ENCODE results near the gene DNAJB2.

DNAJB2 gene

DNA sequence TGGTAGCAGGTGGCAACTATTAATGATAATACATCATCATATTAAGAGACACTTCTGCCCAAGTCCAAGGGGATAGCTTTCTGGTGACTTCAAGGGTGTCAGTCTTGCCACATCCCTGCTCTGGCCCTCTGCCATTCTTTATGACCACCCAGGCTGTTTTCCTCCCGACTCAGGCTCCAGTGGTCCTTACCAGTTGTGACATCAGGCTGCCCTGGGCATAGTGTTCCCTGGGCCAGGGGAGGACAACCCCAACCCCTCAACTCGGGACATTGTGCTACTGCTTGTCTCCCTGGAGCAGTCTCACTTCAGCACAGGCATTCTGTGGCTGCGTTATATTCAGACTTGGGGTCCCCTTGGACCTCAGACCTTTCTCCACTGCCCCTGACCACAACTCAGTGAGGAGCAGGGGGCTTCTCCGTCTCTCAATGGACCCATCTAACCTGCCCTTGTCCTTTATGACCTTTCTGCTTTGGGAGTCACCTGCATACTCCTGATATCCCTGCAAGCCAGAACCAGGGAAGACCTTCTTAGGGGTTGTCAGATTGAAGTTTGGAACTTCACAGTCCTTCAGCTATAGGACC lies 12.8 kb downstream of the DNAJB2 start:
- no peak for TF ChIP-seq ZFX (IDR thresholded peaks at IDR 0.05)
- TF ChIP-seq, protein P1, sequence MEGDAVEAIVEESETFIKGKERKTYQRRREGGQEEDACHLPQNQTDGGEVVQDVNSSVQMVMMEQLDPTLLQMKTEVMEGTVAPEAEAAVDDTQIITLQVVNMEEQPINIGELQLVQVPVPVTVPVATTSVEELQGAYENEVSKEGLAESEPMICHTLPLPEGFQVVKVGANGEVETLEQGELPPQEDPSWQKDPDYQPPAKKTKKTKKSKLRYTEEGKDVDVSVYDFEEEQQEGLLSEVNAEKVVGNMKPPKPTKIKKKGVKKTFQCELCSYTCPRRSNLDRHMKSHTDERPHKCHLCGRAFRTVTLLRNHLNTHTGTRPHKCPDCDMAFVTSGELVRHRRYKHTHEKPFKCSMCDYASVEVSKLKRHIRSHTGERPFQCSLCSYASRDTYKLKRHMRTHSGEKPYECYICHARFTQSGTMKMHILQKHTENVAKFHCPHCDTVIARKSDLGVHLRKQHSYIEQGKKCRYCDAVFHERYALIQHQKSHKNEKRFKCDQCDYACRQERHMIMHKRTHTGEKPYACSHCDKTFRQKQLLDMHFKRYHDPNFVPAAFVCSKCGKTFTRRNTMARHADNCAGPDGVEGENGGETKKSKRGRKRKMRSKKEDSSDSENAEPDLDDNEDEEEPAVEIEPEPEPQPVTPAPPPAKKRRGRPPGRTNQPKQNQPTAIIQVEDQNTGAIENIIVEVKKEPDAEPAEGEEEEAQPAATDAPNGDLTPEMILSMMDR (conservative IDR thresholded peaks at IDR 0.05) = no peak

DNA sequence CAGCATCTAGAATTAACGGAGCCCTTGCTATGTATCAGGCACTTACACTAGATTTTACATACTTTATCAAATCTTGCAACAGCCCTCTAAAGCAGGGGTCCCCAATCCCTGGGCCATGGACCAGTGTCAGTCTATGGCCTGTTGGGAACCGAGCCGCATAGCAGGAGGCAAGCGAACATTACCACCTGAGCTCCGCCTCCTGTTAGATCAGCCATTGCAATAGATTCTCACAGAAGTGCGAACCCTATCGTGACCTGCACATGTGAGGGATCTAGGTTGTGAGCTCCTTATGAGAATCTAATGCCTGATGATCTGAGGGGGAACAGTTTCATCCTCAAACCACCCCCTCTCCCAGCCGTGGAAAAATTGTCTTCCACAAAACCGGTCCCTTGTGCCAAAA lies 13.4 kb downstream of the DNAJB2 start:
- TF ChIP-seq ZFX (IDR thresholded peaks at IDR 0.05) = no peak
- TF ChIP-seq, protein P1 (conservative IDR thresholded peaks at IDR 0.05) = no peak
- H3K27ac ChIP-seq = no peak overlapping the region

More for the DNA sequence above, 12.8 kb downstream of the DNAJB2 start:
- no peak overlapping the region for H3K27ac ChIP-seq

DNA sequence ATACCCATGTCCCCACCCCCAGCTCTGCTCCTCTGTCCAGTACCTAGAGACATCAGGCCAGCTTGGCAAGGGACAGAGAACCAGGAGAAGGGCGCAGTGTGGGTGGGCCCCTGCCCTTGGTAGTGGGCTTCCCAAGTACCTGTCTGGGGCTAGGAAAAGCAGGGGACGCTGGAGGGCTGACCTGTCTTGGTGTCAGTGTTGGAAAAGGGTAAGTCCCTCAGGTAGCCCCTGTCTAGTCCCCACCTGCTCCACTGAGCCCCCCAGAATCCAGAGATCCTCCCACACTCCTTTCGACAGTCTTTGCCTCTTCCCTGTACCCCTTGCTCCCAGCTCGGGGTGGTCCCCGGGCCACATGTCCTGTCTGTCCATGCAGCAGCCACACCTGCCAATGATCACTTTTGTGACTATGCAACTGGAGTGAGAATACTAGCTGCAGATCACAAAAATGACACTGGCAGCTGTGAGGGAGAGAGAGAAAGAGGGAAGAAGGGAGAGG lies 14.6 kb downstream of the DNAJB2 start:
- TF ChIP-seq, protein P1 (conservative IDR thresholded peaks at IDR 0.05) = no peak
- TF ChIP-seq ZFX (IDR thresholded peaks at IDR 0.05) = no peak
- no peak overlapping the region for H3K27ac ChIP-seq

DNA sequence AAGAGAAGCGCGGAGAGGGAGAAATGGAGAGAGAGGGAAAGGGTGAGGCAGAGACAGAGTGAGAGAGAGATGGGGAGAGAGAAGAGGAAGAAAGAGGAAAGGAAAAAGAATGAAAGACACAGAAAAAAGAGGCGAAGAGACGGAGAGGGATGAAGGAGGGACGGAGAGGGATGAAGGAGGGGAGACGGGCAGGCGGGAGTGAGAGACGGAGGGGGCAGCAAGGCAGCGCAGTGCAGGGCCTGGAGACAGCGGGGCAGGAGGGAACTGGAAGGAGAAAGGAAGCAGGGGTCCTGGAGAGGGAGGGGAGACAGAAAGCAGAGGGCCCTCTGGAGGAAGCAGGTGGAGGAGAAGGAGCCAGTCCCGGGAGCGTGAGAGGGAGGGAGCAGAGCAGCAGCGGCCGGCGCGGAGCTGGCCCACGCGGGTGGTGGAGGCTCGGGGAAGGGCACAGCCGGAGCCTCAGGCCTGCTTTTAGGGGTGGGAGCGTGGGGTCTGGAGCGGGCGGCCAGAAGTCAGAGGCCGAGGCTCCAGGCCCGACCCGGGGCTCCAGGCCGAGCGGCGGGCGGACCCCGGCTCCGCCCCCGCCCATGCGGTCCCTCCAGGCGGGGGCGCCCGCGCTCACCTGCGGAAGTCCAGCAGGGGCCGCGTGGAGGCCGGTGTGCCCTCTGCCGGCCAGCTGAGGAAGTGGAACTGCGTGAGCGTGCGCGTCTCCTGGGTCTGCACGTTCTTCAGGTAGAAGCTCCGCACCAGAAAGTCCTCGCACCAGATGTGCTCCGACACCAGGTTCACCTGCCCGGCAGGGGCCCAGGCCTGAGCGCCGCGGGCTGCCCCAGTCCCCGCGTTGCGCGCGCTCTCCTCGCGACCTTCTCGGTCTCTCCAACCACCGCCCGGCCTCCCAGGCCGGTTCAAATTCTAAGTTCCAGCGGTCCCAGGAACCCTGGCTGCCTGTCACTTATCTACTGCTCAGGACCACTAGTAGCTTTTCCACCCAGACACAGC lies 15.5 kb downstream of the DNAJB2 start:
- H3K27ac ChIP-seq = peak overlapping the region; percentile 36

DNA sequence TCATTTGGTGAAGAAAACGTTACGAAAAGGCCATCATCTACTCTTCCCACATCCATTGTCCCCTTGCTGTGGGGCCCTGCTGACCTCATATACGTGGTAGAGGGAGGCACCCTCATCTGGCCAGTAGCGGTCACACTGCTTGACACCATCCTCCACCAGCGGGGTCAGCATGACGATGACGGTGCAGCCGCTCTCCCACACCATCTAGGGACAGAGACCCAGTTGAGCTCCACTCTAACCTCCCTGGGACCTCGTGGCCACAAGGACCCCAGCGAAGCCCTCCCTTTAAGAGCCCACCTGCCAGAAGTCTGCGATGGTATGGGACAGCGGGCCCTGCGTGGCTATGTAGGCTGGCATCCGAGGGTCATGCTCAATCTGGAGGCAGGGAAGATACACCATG lies 17.0 kb downstream of the DNAJB2 start:
- H3K27ac ChIP-seq = no peak overlapping the region
- TF ChIP-seq, protein P1 (conservative IDR thresholded peaks at IDR 0.05) = no peak
- TF ChIP-seq ZFX (IDR thresholded peaks at IDR 0.05) = no peak

More for the DNA sequence above, 15.5 kb downstream of the DNAJB2 start:
- peak; percentile 39; the same call in 1 of the 2 replicates for TF ChIP-seq ZFX (IDR thresholded peaks at IDR 0.05)
- TF ChIP-seq, protein P1 (conservative IDR thresholded peaks at IDR 0.05) = peak; percentile 97

DNA sequence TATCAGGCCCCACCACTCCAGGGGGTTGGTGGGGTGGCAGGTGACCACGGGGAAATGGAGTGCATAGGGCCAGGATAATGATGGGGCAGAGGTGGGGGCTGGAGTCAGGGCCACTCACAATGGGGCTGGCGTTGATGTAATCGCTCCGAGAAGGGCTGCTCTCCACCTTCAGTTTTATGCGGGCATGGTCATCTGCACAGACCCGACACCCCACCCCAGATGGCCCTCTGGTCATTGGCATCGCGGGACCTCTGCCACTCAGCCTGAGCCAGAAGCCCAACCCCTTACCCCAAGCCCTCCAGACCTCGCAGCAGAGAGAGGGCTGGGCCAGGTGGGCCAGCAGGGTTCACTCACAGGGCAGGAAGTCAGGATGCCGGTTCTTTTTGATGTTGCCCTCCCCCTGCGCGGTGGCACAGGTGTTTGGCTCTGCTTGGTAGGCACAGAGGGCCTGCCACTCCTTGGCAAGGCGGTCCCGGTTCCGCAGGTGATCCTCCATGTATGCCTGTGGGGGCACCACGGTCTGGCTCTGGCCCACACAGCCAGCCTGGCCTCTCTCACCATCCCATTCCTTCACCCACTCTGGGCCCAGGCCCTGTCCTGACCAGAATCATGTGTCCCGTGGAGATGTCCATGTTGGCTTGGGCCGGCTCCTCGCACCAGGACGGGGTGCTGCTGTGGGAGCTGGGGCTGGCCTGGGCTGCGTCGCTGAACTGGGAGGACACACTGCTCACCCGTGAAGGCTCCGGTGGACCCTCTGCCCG lies 17.6 kb downstream of the DNAJB2 start:
- H3K27ac ChIP-seq = no peak overlapping the region

More for the DNA sequence above, 17.6 kb downstream of the DNAJB2 start:
- no peak for TF ChIP-seq ZFX (IDR thresholded peaks at IDR 0.05)
- TF ChIP-seq, protein P1 (conservative IDR thresholded peaks at IDR 0.05) = no peak

Data from C4-2B (cell line).